K562 (cell line): ENCODE data around the gene C4A. TPM values are rescaled to one million over a fixed set of nuclear protein-coding genes. Genes with fewer than 3 reads are reported as not detected.

Source experiments
- FOXM1 ChIP-seq, 2 experiments: fragments of 450-650 bp in 1 of 2; sonication (generic) in 1 of 2; formaldehyde crosslinking in 1 of 2; IDR thresholded peaks; 2 replicates each; pipeline versions ENCODE4 v1.6.1 to v1.9.0; 2017 to 2022; ENCODE audit warnings: low read depth in 2 of 2, mild to moderate bottlenecking in 2 of 2, missing genetic modification reagents in 1 of 2, moderate library complexity in 1 of 2
- KLF16 ChIP-seq: IDR thresholded peaks from 2 replicates; pipeline ENCODE4 v1.6.1; 2016; ENCODE audit warnings: antibody characterized with exemption
- PHTF2 ChIP-seq: fragments of 250-450 bp; sonication (Bioruptor Pico); IDR thresholded peaks from 2 replicates; pipeline ENCODE4 v1.5.0; 2021; ENCODE audit warnings: mild to moderate bottlenecking
- RAD21 ChIP-seq, 2 experiments: fragments of 250-450 bp in 1 of 2; fragments of 450-650 bp in 1 of 2; sonication (Bioruptor Pico) in 1 of 2; formaldehyde crosslinking in 1 of 2; IDR thresholded peaks in 1 of 2; conservative IDR thresholded peaks in 1 of 2; 2 replicates each; pipeline versions ENCODE4 v1.4.0 to v1.8.0; 2020 to 2022; ENCODE audit warnings: mild to moderate bottlenecking in 2 of 2, moderate library complexity in 1 of 2
- SIRT6 ChIP-seq: IDR thresholded peaks from one replicate; pipeline ENCODE4 v1.6.1; 2012; ENCODE audit warnings: low read depth, mild to moderate bottlenecking, control low read depth, inconsistent platforms, low read length, moderate library complexity
- SMAD4 ChIP-seq: fragments of 250-450 bp; sonication (Bioruptor Pico); conservative IDR thresholded peaks from 2 replicates; pipeline ENCODE4 v1.8.0; 2021; ENCODE audit warnings: inconsistent platforms, mild to moderate bottlenecking, moderate library complexity
- TAF7 ChIP-seq: fragments of 450-650 bp; IDR thresholded peaks from 2 replicates; pipeline ENCODE4 v1.6.1; 2016; ENCODE audit warnings: missing genetic modification characterization, missing compliant biosample characterization
- ZEB2 ChIP-seq: fragments of 450-650 bp; IDR thresholded peaks from 2 replicates; pipeline ENCODE4 v1.6.1; 2016
- ZNF121 ChIP-seq: sonication (generic); formaldehyde crosslinking; conservative IDR thresholded peaks from 2 replicates; pipeline ENCODE4 v1.8.0; 2022; ENCODE audit warnings: missing genetic modification reagents
- ZNF134 ChIP-seq: fragments of 250-450 bp; sonication (Bioruptor Pico); conservative IDR thresholded peaks from 2 replicates; pipeline ENCODE4 v1.4.0; 2020
- ZNF57 ChIP-seq: fragments of 450-650 bp; formaldehyde crosslinking; IDR thresholded peaks from 2 replicates; pipeline ENCODE4 v1.4.0; 2020; ENCODE audit warnings: mild to moderate bottlenecking, moderate library complexity
- ZSCAN29 ChIP-seq: fragments of 450-650 bp; IDR thresholded peaks from 2 replicates; pipeline ENCODE4 v1.6.1; 2017
- polyA plus RNA-seq, 8 experiments: library from polyadenylated mRNA; depleted of rRNA in 4 of 8; stranded (reverse) in 5 of 8; unstranded in 3 of 8; fragments of >200 nt; fragmentation: Nextera tagmentation in 2 of 8; fragmentation: Illumina TruSeq in 1 of 8; extraction: Ambion mirVana in 2 of 8; extraction: Trizol in 1 of 8; gene quantifications; 2 replicates each; pipeline versions ENCODE4 v1.2.1 to v1.2.3, GENCODE V29; 2011 to 2014; ENCODE audit warnings: inconsistent platforms in 1 of 8, missing spikeins in 1 of 8
- total RNA-seq, 7 experiments: library from RNA; depleted of rRNA in 6 of 7; stranded (reverse); fragments of >200 nt in 6 of 7; fragmentation: Illumina TruSeq in 2 of 7; extraction: Trizol in 2 of 7; gene quantifications; 2 replicates each; pipeline versions ENCODE4 v1.2.1 to v1.2.3, GENCODE V29; 2011 to 2021; ENCODE audit warnings: low replicate concordance in 1 of 7
- TF ChIP-seq, protein P1 (sequence below): fragments of 200-800 bp; sonication (Bioruptor generic); IDR thresholded peaks from 2 replicates; pipeline ENCODE4 v1.6.1; 2017; ENCODE audit warnings: missing genetic modification characterization, missing compliant biosample characterization
- TF ChIP-seq, protein P2 (sequence below): sonication (generic); formaldehyde crosslinking; IDR thresholded peaks from 2 replicates; pipeline ENCODE4 v1.8.1; 2023; ENCODE audit warnings: mild to moderate bottlenecking, missing genetic modification reagents
- TF ChIP-seq, protein P3 (sequence below): sonication (generic); formaldehyde crosslinking; IDR thresholded peaks from 2 replicates; pipeline ENCODE4 v1.8.0; 2022; ENCODE audit warnings: missing genetic modification reagents, mild to moderate bottlenecking, borderline replicate concordance
- TF ChIP-seq, protein P4 (sequence below): fragments of 200-800 bp; sonication (Bioruptor generic); IDR thresholded peaks from 2 replicates; pipeline ENCODE4 v1.6.1; 2017; ENCODE audit warnings: missing genetic modification characterization, missing compliant biosample characterization
- TF ChIP-seq, protein P5 (sequence below): conservative IDR thresholded peaks from 2 replicates; pipeline ENCODE4 v1.6.1; 2011; ENCODE audit warnings: low read depth, mild to moderate bottlenecking, low read length; ENCODE audit not compliant: control insufficient read depth

C4A gene
- total and polyA plus RNA-seq, 9 of the 15 experiments (the other 6 are each of a cell fraction or from before 2014, with no cell fraction given), result 0.27 to 7.6 (median 5.0) TPM

DNA sequence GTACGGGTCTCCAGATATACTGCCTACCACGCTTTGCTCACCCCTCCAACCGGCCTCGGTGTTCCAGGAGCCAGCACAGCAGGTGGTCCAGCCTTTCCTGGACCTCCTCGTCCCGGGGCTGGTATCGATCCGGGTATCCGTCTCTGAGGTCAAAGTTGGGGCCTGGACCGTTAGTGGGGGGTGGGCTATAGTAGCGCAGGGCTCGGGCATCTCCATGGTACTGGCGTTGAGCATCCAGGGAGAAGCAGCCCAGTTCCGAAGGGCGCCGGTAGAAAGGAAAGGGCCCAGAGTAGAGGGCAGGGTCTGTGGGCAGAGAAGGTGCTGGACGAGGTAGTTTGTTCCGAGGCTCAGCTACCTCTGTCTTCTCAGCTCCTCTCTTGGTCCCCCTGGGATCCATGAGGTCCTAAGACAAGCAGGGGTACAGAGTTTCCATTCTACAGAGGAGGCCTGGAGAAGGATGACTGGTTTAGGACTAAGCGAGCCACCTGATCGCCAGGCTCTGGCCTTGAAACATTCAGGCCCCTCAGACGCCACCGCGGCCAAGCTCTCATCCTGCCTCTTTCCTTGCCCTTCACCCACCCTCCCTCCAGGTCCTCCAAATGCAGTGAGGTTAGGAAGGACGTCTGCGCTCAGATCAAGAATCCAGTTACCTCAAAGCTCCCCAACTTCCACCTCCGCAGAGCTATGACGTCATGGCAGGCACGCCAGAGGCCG lies 10.4 kb upstream of the C4A start (continued):
- TF ChIP-seq, protein P1, sequence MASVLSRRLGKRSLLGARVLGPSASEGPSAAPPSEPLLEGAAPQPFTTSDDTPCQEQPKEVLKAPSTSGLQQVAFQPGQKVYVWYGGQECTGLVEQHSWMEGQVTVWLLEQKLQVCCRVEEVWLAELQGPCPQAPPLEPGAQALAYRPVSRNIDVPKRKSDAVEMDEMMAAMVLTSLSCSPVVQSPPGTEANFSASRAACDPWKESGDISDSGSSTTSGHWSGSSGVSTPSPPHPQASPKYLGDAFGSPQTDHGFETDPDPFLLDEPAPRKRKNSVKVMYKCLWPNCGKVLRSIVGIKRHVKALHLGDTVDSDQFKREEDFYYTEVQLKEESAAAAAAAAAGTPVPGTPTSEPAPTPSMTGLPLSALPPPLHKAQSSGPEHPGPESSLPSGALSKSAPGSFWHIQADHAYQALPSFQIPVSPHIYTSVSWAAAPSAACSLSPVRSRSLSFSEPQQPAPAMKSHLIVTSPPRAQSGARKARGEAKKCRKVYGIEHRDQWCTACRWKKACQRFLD (CRISPR knock-in tag), result no peak
- TF ChIP-seq SIRT6 (no peak), ZEB2 (no peak; the same call in 1 of the 2 replicates), ZNF134 (0 out of 2 replicates have a peak, but pooled peaks have one; percentile 6), ZNF121 (CRISPR knock-in tag) (no peak), ZSCAN29 (no peak), SMAD4 (CRISPR knock-in tag) (no peak), KLF16 (no peak), PHTF2 (CRISPR knock-in tag) (no peak), ZNF57 (CRISPR knock-in tag) (peak; percentile 45; the same call in 1 of the 2 replicates), FOXM1 (IDR thresholded peaks at IDR 0.05; ENCODE audit: low read depth) (no peak), FOXM1 (CRISPR knock-in tag; IDR thresholded peaks at IDR 0.05; ENCODE audit: low read depth) (no peak), TAF7 (tag) (no peak), RAD21 (CRISPR knock-in tag; conservative IDR thresholded peaks at IDR 0.05 in 1 of 2, IDR thresholded peaks at IDR 0.05 in 1 of 2) (no peak)
- TF ChIP-seq, protein P2, sequence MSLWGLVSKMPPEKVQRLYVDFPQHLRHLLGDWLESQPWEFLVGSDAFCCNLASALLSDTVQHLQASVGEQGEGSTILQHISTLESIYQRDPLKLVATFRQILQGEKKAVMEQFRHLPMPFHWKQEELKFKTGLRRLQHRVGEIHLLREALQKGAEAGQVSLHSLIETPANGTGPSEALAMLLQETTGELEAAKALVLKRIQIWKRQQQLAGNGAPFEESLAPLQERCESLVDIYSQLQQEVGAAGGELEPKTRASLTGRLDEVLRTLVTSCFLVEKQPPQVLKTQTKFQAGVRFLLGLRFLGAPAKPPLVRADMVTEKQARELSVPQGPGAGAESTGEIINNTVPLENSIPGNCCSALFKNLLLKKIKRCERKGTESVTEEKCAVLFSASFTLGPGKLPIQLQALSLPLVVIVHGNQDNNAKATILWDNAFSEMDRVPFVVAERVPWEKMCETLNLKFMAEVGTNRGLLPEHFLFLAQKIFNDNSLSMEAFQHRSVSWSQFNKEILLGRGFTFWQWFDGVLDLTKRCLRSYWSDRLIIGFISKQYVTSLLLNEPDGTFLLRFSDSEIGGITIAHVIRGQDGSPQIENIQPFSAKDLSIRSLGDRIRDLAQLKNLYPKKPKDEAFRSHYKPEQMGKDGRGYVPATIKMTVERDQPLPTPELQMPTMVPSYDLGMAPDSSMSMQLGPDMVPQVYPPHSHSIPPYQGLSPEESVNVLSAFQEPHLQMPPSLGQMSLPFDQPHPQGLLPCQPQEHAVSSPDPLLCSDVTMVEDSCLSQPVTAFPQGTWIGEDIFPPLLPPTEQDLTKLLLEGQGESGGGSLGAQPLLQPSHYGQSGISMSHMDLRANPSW (CRISPR knock-in tag), result no peak
- TF ChIP-seq, protein P3, sequence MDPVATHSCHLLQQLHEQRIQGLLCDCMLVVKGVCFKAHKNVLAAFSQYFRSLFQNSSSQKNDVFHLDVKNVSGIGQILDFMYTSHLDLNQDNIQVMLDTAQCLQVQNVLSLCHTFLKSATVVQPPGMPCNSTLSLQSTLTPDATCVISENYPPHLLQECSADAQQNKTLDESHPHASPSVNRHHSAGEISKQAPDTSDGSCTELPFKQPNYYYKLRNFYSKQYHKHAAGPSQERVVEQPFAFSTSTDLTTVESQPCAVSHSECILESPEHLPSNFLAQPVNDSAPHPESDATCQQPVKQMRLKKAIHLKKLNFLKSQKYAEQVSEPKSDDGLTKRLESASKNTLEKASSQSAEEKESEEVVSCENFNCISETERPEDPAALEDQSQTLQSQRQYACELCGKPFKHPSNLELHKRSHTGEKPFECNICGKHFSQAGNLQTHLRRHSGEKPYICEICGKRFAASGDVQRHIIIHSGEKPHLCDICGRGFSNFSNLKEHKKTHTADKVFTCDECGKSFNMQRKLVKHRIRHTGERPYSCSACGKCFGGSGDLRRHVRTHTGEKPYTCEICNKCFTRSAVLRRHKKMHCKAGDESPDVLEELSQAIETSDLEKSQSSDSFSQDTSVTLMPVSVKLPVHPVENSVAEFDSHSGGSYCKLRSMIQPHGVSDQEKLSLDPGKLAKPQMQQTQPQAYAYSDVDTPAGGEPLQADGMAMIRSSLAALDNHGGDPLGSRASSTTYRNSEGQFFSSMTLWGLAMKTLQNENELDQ (CRISPR knock-in tag), result no peak
- TF ChIP-seq, protein P4, sequence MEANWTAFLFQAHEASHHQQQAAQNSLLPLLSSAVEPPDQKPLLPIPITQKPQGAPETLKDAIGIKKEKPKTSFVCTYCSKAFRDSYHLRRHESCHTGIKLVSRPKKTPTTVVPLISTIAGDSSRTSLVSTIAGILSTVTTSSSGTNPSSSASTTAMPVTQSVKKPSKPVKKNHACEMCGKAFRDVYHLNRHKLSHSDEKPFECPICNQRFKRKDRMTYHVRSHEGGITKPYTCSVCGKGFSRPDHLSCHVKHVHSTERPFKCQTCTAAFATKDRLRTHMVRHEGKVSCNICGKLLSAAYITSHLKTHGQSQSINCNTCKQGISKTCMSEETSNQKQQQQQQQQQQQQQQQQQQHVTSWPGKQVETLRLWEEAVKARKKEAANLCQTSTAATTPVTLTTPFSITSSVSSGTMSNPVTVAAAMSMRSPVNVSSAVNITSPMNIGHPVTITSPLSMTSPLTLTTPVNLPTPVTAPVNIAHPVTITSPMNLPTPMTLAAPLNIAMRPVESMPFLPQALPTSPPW, result no peak
- TF ChIP-seq, protein P5, sequence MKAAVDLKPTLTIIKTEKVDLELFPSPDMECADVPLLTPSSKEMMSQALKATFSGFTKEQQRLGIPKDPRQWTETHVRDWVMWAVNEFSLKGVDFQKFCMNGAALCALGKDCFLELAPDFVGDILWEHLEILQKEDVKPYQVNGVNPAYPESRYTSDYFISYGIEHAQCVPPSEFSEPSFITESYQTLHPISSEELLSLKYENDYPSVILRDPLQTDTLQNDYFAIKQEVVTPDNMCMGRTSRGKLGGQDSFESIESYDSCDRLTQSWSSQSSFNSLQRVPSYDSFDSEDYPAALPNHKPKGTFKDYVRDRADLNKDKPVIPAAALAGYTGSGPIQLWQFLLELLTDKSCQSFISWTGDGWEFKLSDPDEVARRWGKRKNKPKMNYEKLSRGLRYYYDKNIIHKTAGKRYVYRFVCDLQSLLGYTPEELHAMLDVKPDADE, result no peak
